Right ventricle myocardium superior (tissue), 1 donor: ENCODE measurements around the gene TGM4. TPM values are rescaled to one million over a fixed set of nuclear protein-coding genes. Genes with fewer than 3 reads are reported as not detected.
"Not testable (repeated sequence)": the region's sequence is repeated elsewhere in the genome, so short reads cannot be mapped to it uniquely, and the experiment has no call there.

Experiments
- ATAC-seq: fragments of 200-7000 bp; cut with Tn5 transposase; one replicate; pipeline ENCODE4 v1.9.1; 2020; ENCODE audit warnings: mild to moderate bottlenecking; ENCODE audit not compliant: poor library complexity
- DNase-seq: peaks from one replicate; pipeline ENCODE4 v3.0.0-alpha.2; 2020
- intact Hi-C: fragments of 100-400 bp; cut with DNase I; formaldehyde crosslinking; loops from one replicate; pipeline ENCODE4 v1.11.2; 2022
- long read RNA-seq: library from polyadenylated mRNA; unstranded; transcript quantifications from one replicate; pipeline ENCODE4 v2.0.0, GENCODE V29; 2021
- total RNA-seq: library from RNA; stranded (reverse); fragmentation: NEBNext Ultra II Directional; extraction: Animal tissue kit (Norgen Biotek cat#: 25700); gene quantifications from one replicate; pipeline ENCODE4 v1.2.1, GENCODE V29; 2021
- donor health status: DM: no; HTN: yes; CAD: no; lungs with severe emphysema.

Gene TGM4
- total RNA-seq, result not detected
- long read RNA-seq, result 0 reads

DNA sequence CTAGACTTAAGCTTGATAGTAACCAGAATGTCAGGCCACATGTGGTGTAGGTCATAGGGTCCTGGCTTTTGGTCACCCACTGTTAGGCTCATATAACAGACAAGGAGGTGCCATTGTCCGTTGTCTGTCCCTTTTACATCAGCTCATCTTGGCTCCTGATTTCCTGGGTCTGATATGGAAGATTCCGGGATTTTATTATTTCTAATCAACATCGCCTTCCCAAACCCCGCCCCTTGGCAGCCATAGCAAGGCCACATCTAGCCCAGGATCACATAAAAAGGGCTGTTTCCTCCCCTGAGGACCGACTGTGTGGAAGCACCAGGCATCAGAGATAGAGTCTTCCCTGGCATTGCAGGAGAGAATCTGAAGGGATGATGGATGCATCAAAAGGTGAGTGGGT, at the start of gene TGM4:
Gene TGM4, plus strand, starts transcription at position 301 of the 400 bp plus-strand sequence. Its CDS starts 71 bp downstream, at position 372.
- ATAC-seq, result no peak
- intact Hi-C loops, result no loop called here
- DNase-seq, result no peak

DNA sequence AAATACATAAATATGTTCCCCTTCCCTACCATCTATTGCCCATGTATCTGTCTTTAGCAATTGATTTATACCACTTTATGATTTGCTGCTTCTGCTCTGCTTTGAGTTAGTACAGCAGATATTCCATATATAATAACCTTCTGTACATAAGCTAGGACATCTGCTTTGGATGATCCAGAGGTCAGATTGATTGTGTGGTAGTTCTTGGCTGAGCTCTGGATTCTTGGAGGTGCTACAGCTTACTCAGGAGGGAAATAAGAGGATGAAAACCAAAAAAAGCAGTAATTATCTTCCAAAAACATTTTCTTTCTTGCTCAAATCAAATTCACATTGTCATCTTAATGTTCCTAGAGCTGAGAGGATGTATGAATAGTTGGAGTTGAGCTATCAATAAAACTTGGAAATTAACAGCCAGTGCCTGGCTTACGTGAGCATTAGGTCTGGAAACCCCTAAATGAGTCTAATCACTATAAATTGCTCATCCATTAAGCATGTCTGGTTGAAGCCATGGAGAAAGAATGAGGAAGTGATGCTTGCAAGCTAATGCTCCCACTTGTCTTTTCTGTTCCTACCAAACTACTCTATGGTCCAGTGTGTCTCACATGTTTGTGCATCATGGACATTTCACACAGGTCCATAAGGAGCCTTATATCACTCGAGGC, 49.0 kb upstream of the TGM4 start:
- intact Hi-C loops, result no loop called here
- ATAC-seq (no peak), DNase-seq (no peak)

DNA sequence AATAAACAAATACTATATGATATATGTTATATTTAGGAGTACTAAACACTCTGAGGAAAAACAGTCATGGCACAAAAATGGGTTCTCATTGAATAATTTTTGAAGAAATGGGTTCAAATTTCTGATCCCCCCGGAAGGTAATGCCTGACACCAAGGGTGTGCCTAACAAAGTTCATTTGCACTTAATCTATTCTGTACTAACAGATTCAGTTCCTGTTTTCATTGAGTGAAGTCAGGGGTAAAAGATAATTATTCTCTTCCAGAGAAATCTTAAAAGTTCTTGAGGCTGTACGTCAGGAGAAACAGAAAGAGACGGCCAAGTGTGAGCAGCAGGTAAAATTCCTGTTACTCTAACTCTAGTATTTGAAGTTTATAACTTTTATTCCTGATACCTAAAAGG, 47.2 kb upstream of the TGM4 start:
- ATAC-seq (no peak), DNase-seq (no peak)
- intact Hi-C loops, result no loop called here

DNA sequence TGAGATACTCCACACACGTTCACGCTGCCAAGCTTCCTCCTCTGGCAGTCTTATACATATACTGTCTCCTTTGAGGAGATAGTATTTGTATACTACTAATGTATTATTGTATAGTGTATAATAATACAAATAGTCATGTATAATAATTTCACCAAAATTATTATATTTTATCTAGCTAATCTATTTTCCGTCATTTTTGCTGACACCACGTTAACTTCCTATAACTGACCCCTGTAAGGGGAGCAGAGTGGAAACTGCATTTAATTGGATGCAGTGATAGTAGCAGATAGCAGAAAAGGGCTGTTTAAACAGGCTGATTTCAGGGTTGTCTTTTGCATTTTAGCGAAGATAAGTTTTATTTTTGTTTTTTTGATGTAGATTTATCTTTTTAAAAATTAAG, 43.2 kb upstream of the TGM4 start:
- intact Hi-C loops, result no loop called here
- DNase-seq (no peak), ATAC-seq (no peak)

DNA sequence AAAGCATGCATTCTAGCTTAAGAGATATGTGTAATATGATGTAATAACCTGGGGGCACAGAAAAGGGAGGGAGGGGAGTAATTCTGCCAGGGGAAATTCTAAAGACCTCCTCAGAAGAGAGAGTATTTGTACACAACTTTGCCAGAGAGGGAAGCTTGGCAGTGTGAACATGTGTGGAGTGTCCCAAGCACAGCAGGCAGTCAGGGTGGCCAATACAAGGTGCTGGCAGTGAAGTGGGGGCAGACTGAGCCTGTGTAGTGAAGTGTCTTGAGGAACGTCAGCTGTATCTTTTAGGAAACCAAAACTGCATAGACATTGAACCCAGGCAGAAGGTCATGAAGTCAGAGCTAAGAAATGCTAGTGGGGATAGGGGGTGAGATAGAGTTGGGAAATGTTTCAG, 42.4 kb upstream of the TGM4 start:
- ATAC-seq, result peak; percentile 71
- intact Hi-C loops, result no loop called here
- no peak for DNase-seq

GRCh38 chr3:44832965-44833364, 41.4 kb upstream of the TGM4 start:
- intact Hi-C loops, result no loop called here
- DNase-seq, result no peak
- ATAC-seq, result peak; percentile 58

GRCh38 chr3:44833394-44833793, 41.0 kb upstream of the TGM4 start:
- no peak for DNase-seq
- peak; percentile 82 for ATAC-seq
- intact Hi-C loops, result no loop called here

- intact Hi-C loops, result no loop called here
- DNase-seq, result no peak
- ATAC-seq, result no peak
These were observed 38.7 kb upstream of the TGM4 start for GRCh38 chr3:44835684-44836083.

GRCh38 chr3:44842376-44842775, 32.0 kb upstream of the TGM4 start:
- ATAC-seq, result no peak
- intact Hi-C loops, result no loop called here
- DNase-seq, result no peak

DNA sequence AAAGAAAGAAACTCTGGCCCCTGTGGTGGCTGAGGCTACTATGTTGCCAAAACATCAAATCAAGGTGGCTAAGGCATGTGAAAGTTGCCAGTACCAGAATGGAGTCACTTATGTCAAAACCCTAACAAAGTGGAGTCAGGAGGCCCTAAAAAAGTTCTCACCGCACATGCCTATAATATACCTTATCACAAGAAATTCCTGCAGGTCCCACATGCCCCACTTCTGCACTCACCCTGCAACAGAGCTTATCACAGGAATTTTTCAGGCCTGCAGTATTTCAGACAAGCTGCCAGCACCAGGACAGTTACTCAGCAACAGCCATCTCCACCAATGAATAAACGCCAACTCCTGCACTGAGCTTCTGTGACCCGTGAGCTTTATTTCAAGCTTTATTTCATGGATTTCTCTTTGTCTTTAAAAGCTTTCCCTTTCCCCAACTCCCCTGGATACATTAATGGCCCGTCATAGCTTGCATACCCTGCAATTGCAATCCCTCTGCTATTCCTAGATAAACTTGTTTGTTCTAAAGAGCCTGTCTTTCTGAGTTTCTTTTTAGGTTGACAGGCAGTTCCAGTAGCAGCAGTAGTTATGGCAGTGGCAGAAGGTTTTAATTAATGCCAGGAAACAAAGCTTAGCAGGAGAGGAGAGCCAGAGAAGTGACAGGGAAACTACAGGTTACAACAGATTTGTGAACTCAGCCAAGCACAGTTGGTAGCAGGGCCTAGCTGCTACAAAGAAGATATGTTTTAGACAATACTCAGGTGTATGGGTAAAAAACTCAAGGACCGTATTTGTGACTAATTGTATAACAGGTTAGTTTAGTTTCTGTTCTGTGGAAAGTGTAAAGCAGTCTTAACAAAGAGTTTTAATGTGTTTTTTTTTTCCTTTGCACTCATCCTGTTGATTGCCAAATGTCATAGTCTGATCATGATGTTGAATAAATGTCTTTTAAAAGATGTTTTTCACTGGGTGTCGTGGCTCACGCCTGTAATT, 28.6 kb upstream of the TGM4 start:
- ATAC-seq (peak; percentile 97), DNase-seq (peak; percentile 57)
- intact Hi-C loops, result no loop called here

GRCh38 chr3:44848634-44849033, 25.8 kb upstream of the TGM4 start:
- intact Hi-C loops, result no loop called here
- ATAC-seq (no peak), DNase-seq (no peak)

- DNase-seq, ATAC-seq, intact Hi-C loops: not testable (repeated sequence)
These were observed 17.7 kb upstream of the TGM4 start for GRCh38 chr3:44856663-44857062.

- DNase-seq (no peak), ATAC-seq (no peak)
- intact Hi-C loops, result loop anchor here (5.0 kb wide), 1 partner anchor 98 kb away; the partner anchor contains the start of genes KIAA1143 and KIF15
These were observed 14.3 kb upstream of the TGM4 start for GRCh38 chr3:44860117-44860516.

DNA sequence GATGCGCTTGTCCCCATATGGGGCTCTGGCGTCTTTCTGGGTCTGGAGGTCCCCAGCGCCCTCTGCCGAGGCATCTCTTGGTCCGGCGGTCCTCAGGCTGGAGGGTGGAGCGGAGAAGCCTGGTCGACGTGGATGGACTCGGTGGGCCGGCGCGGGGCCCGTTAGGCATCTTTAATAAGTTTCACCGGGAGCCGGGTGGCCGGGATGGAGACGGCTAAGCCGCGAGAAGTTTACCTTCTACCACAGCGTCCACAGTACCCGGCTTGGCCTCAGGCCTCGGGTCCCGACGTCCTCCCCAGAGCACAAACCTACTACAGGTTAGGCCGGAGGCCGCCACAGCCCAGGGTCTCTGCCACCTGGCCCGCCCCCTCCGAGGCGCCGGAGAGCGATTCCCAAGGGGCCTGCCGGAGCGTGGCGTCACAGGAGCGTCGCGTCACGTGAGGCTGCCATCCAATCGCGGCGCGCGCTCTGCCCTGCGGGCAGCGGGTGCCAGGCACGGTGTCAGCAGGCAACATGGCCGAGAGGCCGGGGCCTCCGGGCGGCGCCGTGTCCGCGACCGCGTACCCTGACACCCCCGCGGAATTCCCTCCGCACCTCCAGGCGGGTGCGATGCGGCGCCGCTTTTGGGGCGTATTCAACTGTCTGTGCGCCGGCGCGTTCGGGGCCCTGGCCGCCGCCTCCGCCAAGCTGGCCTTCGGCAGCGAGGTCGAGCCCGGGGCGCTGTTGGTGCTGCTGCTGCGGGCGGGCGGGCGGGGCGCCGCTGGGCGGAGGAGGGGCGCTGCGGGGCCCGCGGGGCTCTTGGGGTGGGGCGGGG, 12.8 kb upstream of the TGM4 start, which contains the start of gene TMEM42:
Gene TMEM42, plus strand, starts transcription at position 501 of the 814 bp plus-strand sequence. Its CDS starts 13 bp downstream, at position 514.
- intact Hi-C loops, result loop anchor here (5.0 kb wide), 1 partner anchor 99 kb away; the partner anchor contains the start of genes KIAA1143 and KIF15
- peak; percentile 100 for ATAC-seq
- peak; percentile 96 for DNase-seq

DNA sequence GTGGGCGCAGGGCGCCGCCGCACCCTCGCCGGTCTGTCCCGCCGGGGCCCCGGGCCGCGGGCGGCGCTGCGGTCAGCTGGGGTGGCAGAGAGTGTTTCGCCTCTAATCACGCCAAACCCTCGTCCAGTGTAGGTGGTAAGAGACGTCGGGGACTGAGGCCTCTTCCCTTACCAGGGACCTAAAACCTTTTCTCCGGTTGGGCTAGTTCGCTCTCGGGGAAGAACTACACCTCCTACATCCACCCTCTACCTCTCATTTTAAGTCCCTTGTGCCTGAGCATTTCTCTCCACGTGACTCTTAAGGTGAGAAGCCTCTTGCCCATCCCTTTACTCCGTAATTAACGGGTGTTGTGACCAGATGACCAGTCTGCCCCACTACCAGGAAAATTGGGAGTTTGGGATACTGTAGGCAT, 12.2 kb upstream of the TGM4 start:
- intact Hi-C loops, result loop anchor here (5.0 kb wide), 1 partner anchor 100 kb away; the partner anchor contains the start of genes KIAA1143 and KIF15
- ATAC-seq (no peak), DNase-seq (no peak)

DNA sequence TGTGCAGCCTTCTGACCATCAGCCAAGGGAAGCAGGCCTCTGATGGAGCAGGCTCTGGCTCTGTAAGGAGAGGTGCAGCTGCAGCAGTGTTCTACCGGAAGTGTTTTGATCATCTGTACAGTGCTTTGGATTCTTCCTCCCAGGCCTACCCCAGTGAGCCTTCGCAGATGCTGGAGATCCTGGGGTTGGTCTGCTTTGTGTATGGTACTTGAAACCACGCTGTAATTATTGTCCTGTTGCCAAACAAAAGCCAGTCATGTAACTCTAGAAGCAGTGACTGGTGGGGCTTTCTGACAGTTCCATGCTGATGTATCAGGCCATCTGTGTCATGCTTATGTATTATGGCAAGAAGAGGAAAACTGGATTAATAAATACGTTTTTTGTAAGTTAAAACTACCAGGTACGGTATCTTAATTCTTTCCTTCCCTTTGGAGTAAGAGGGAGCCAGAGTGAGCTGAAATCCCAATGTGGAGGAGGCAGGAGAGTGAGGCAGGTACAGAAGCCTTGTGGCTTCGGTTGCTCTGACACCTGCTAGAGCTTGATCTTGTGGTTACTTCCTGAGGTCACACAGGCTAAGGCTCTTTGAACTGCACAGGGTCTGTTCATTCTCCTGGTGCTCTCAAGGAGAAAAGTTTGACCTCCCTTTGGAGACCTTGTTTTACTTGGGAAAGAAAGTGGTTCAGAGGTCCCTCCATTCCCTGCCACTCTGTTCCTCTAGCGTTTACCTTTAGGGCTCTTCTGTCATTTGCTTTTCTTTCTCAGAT, 9.0 kb upstream of the TGM4 start:
- ATAC-seq, result no peak
- intact Hi-C loops, result no loop called here
- DNase-seq, result no peak

GRCh38 chr3:44867421-44868111, 6.8 kb upstream of the TGM4 start:
- intact Hi-C loops, result no loop called here
- DNase-seq (no peak), ATAC-seq (no peak)
